ENCODE results near the gene NDUFS1.
"Not testable (repeated sequence)": the region's sequence is repeated elsewhere in the genome, so short reads cannot be mapped to it uniquely, and the experiment has no call there.

The NDUFS1 gene

GRCh38 chr2:206190689-206191088 is 31.4 kb upstream of the NDUFS1 start:
- H3K4me1 ChIP-seq (ENCODE audit: control insufficient read depth, insufficient read depth, low read length) = no peaks in the 10 kb centered on the region
- H3K4me3 ChIP-seq (ENCODE audit: low read depth, low read length) = no peak overlapping the region
- no peaks in the 10 kb centered on the region for H3K27me3 ChIP-seq (ENCODE audit: control insufficient read depth, insufficient read depth, low read length)
- H3K27ac ChIP-seq (ENCODE audit: low read depth, low read length) = no peak overlapping the region
- no peak overlapping the region for H3K9ac ChIP-seq (ENCODE audit: low read length)
- H3K9me3 ChIP-seq (ENCODE audit: control insufficient read depth, insufficient read depth, low read depth, low read length) = no peaks in the 10 kb centered on the region
- H3K36me3 ChIP-seq (ENCODE audit: control insufficient read depth, insufficient read depth, low read length) = no peaks in the 10 kb centered on the region

GRCh38 chr2:206190111-206190510 is 30.9 kb upstream of the NDUFS1 start:
- H3K27ac ChIP-seq (ENCODE audit: low read depth, low read length) = no peak overlapping the region

GRCh38 chr2:206189691-206190090 is 30.4 kb upstream of the NDUFS1 start:
- Histone ChIP-seq H3K27ac (ENCODE audit: low read depth, low read length) (no peak overlapping the region), H3K4me1 (ENCODE audit: control insufficient read depth, insufficient read depth, low read length) (no peaks in the 10 kb centered on the region), H3K36me3 (ENCODE audit: control insufficient read depth, insufficient read depth, low read length) (no peaks in the 10 kb centered on the region), H3K9ac (ENCODE audit: low read length) (no peak overlapping the region), H3K27me3 (ENCODE audit: control insufficient read depth, insufficient read depth, low read length) (no peaks in the 10 kb centered on the region), H3K9me3 (ENCODE audit: control insufficient read depth, insufficient read depth, low read depth, low read length) (no peaks in the 10 kb centered on the region), H3K4me3 (ENCODE audit: low read depth, low read length) (no peak overlapping the region)

More at GRCh38 chr2:206190111-206190510, 30.9 kb upstream of the NDUFS1 start:
- Histone ChIP-seq H3K4me3 (ENCODE audit: low read depth, low read length) (no peak overlapping the region), H3K9ac (ENCODE audit: low read length) (no peak overlapping the region), H3K27me3 (ENCODE audit: control insufficient read depth, insufficient read depth, low read length) (no peaks in the 10 kb centered on the region), H3K4me1 (ENCODE audit: control insufficient read depth, insufficient read depth, low read length) (no peaks in the 10 kb centered on the region), H3K36me3 (ENCODE audit: control insufficient read depth, insufficient read depth, low read length) (no peaks in the 10 kb centered on the region), H3K9me3 (ENCODE audit: control insufficient read depth, insufficient read depth, low read depth, low read length) (no peaks in the 10 kb centered on the region)

GRCh38 chr2:206181526-206181925 is 22.3 kb upstream of the NDUFS1 start:
- not testable (repeated sequence) for H3K27ac ChIP-seq (ENCODE audit: low read depth, low read length); H3K36me3 ChIP-seq (ENCODE audit: control insufficient read depth, insufficient read depth, low read length); H3K4me3 ChIP-seq (ENCODE audit: low read depth, low read length); H3K9me3 ChIP-seq (ENCODE audit: control insufficient read depth, insufficient read depth, low read depth, low read length); H3K27me3 ChIP-seq (ENCODE audit: control insufficient read depth, insufficient read depth, low read length); H3K9ac ChIP-seq (ENCODE audit: low read length); H3K4me1 ChIP-seq (ENCODE audit: control insufficient read depth, insufficient read depth, low read length)

- Histone ChIP-seq H3K27me3 (ENCODE audit: control insufficient read depth, insufficient read depth, low read length) (no peaks in the 10 kb centered on the region), H3K27ac (ENCODE audit: low read depth, low read length) (no peak overlapping the region), H3K9ac (ENCODE audit: low read length) (no peak overlapping the region), H3K9me3 (ENCODE audit: control insufficient read depth, insufficient read depth, low read depth, low read length) (peaks cover 4% of the 10 kb centered on the region; the same call in 1 of the 2 replicates), H3K36me3 (ENCODE audit: control insufficient read depth, insufficient read depth, low read length) (no peaks in the 10 kb centered on the region), H3K4me1 (ENCODE audit: control insufficient read depth, insufficient read depth, low read length) (no peaks in the 10 kb centered on the region), H3K4me3 (ENCODE audit: low read depth, low read length) (no peak overlapping the region)
These were observed 17.7 kb upstream of the NDUFS1 start for GRCh38 chr2:206176901-206177300.

- no peaks in the 10 kb centered on the region for H3K27me3 ChIP-seq (ENCODE audit: control insufficient read depth, insufficient read depth, low read length)
- peaks cover 4% of the 10 kb centered on the region; the same call in 1 of the 2 replicates for H3K9me3 ChIP-seq (ENCODE audit: control insufficient read depth, insufficient read depth, low read depth, low read length)
- no peak overlapping the region for H3K9ac ChIP-seq (ENCODE audit: low read length)
- no peak overlapping the region for H3K27ac ChIP-seq (ENCODE audit: low read depth, low read length)
- no peaks in the 10 kb centered on the region for H3K4me1 ChIP-seq (ENCODE audit: control insufficient read depth, insufficient read depth, low read length)
- H3K4me3 ChIP-seq (ENCODE audit: low read depth, low read length) = no peak overlapping the region
- H3K36me3 ChIP-seq (ENCODE audit: control insufficient read depth, insufficient read depth, low read length) = no peaks in the 10 kb centered on the region
These were observed 16.9 kb upstream of the NDUFS1 start for GRCh38 chr2:206176121-206176520.

- H3K4me3 ChIP-seq (ENCODE audit: low read depth, low read length) = no peak overlapping the region
These were observed 13.9 kb upstream of the NDUFS1 start for GRCh38 chr2:206173147-206173546.

GRCh38 chr2:206171624-206172397 is 12.6 kb upstream of the NDUFS1 start:
- H3K4me3 ChIP-seq (ENCODE audit: low read depth, low read length); H3K27me3 ChIP-seq (ENCODE audit: control insufficient read depth, insufficient read depth, low read length); H3K9ac ChIP-seq (ENCODE audit: low read length); H3K4me1 ChIP-seq (ENCODE audit: control insufficient read depth, insufficient read depth, low read length); H3K27ac ChIP-seq (ENCODE audit: low read depth, low read length); H3K36me3 ChIP-seq (ENCODE audit: control insufficient read depth, insufficient read depth, low read length): not testable (repeated sequence)
- H3K9me3 ChIP-seq (ENCODE audit: control insufficient read depth, insufficient read depth, low read depth, low read length) = peaks cover 14% of the 10 kb centered on the region

More at GRCh38 chr2:206173147-206173546, 13.9 kb upstream of the NDUFS1 start:
- peaks cover 10% of the 10 kb centered on the region; the same call in 1 of the 2 replicates for H3K9me3 ChIP-seq (ENCODE audit: control insufficient read depth, insufficient read depth, low read depth, low read length)
- no peaks in the 10 kb centered on the region for H3K36me3 ChIP-seq (ENCODE audit: control insufficient read depth, insufficient read depth, low read length)
- H3K9ac ChIP-seq (ENCODE audit: low read length) = no peak overlapping the region
- H3K27ac ChIP-seq (ENCODE audit: low read depth, low read length) = no peak overlapping the region
- H3K4me1 ChIP-seq (ENCODE audit: control insufficient read depth, insufficient read depth, low read length) = no peaks in the 10 kb centered on the region
- H3K27me3 ChIP-seq (ENCODE audit: control insufficient read depth, insufficient read depth, low read length) = no peaks in the 10 kb centered on the region

- not testable (repeated sequence) for H3K4me1 ChIP-seq (ENCODE audit: control insufficient read depth, insufficient read depth, low read length); H3K27ac ChIP-seq (ENCODE audit: low read depth, low read length); H3K4me3 ChIP-seq (ENCODE audit: low read depth, low read length); H3K9ac ChIP-seq (ENCODE audit: low read length); H3K27me3 ChIP-seq (ENCODE audit: control insufficient read depth, insufficient read depth, low read length)
- Histone ChIP-seq H3K36me3 (ENCODE audit: control insufficient read depth, insufficient read depth, low read length) (peaks cover 19% of the 10 kb centered on the region), H3K9me3 (ENCODE audit: control insufficient read depth, insufficient read depth, low read depth, low read length) (peaks cover 12% of the 10 kb centered on the region)
These were observed 9.0 kb upstream of the NDUFS1 start for GRCh38 chr2:206168230-206168629.

- H3K9me3 ChIP-seq (ENCODE audit: control insufficient read depth, insufficient read depth, low read depth, low read length) = peaks cover 6% of the 10 kb centered on the region; the same call in 1 of the 2 replicates
- H3K36me3 ChIP-seq (ENCODE audit: control insufficient read depth, insufficient read depth, low read length) = peaks cover 50% of the 10 kb centered on the region
- H3K4me3 ChIP-seq (ENCODE audit: low read depth, low read length) = no peak overlapping the region
- H3K4me1 ChIP-seq (ENCODE audit: control insufficient read depth, insufficient read depth, low read length) = peaks cover 5% of the 10 kb centered on the region
- H3K27me3 ChIP-seq (ENCODE audit: control insufficient read depth, insufficient read depth, low read length) = no peaks in the 10 kb centered on the region
- H3K9ac ChIP-seq (ENCODE audit: low read length) = no peak overlapping the region
- no peak overlapping the region for H3K27ac ChIP-seq (ENCODE audit: low read depth, low read length)
These were observed 5.1 kb upstream of the NDUFS1 start for GRCh38 chr2:206164261-206164862.

- Histone ChIP-seq H3K27me3 (ENCODE audit: control insufficient read depth, insufficient read depth, low read length) (no peaks in the 10 kb centered on the region), H3K4me1 (ENCODE audit: control insufficient read depth, insufficient read depth, low read length) (peaks cover 5% of the 10 kb centered on the region), H3K4me3 (ENCODE audit: low read depth, low read length) (no peak overlapping the region), H3K36me3 (ENCODE audit: control insufficient read depth, insufficient read depth, low read length) (peaks cover 50% of the 10 kb centered on the region), H3K9me3 (ENCODE audit: control insufficient read depth, insufficient read depth, low read depth, low read length) (peaks cover 4% of the 10 kb centered on the region; the same call in 1 of the 2 replicates), H3K27ac (ENCODE audit: low read depth, low read length) (no peak overlapping the region), H3K9ac (ENCODE audit: low read length) (no peak overlapping the region)
These were observed 4.1 kb upstream of the NDUFS1 start for GRCh38 chr2:206163251-206163880.

All from HUES6 (cell line).